HG03108 (cell line): ENCODE data around the gene CRIP1.

Experiments used
- ATAC-seq: cut with Tn5 transposase; IDR thresholded peaks from one replicate; pipeline ENCODE4 v1.9.1; 2021; ENCODE audit warnings: moderate library complexity; ENCODE audit not compliant: unreplicated experiment

The CRIP1 gene

GRCh38 chr14:105503296-105503640, 16.6 kb downstream of the CRIP1 start:
- no peak for ATAC-seq

GRCh38 chr14:105503935-105504692, 17.4 kb downstream of the CRIP1 start:
- no peak for ATAC-seq

DNA sequence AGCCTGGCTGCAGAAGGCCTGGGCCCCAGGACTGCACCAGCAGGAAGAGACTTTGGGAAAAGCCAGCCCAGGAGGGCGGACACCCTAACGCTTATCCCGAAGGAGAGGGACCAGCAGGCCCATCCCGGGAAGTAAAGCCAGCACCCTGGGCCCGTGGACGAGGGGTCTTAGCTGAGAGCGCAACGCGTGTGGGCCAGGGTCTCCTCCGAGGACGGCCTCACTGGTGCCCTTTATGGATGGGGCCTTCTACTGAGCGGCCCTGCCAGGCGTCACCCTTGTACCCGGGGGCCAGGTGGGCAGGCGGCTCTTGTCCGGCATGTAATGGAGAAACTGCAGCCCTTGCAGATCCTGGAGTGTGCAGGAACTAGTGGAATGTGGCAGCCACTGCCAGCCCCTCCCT, 18.4 kb downstream of the CRIP1 start:
- no peak for ATAC-seq

- no peak for ATAC-seq
Measured at GRCh38 chr14:105507247-105507646, 20.6 kb downstream of the CRIP1 start.

GRCh38 chr14:105508069-105508468, 21.4 kb downstream of the CRIP1 start:
- no peak for ATAC-seq

DNA sequence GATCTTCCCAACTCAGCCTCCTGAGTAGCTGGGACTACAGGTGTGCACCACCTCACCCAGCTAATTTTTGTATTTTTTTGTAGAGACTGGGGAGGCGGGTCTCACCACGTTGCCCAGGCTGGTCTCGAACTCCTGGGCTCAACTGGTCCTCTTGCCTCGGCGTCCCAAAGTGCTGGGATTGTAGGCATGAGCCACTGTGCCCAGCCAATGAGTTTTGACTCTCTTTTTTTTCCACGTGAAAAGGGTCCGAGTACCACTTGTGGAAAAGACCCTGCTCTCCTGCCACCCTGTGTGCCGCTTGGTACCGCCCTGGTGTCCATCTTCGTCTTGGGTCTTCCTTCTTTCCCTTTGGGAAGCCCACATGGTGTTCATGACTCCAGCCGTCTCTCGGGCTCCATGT, 21.9 kb downstream of the CRIP1 start:
- ATAC-seq, result no peak

GRCh38 chr14:105517096-105517495, 30.4 kb downstream of the CRIP1 start:
- ATAC-seq, result no peak

DNA sequence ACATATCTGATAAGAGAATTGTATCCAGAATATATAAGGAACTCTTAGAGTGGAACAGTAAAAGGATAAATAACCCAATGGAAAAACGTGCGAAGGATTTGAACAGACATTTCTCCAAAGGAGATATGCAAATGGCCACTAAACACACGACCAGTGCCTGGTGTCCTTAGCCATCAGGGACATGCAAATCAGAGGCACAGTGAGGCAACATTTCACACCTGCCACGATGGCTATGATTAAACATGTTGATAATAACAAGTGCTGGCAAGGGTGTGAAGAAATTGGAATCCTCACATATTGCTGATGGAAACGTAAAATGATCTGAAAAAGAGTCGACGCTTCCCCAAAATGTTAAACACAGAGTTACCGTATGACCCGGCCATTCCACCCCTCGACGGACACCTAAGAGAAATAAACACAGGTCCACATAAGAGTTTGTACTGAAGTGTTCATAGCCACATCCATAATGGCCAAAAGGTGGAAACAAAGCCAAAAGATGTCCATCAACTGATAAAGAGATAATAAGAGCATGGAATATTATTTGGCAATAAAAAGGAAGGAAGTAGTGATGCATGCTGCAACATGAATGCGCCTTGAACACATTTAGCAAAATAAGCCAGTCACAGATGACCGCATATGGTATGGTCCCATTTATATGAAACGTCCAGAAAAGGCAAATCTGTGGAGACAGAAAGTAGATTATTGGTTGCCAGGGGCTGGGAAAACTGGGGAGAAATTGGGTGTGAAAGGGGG, 33.4 kb downstream of the CRIP1 start:
- ATAC-seq, result no peak

- ATAC-seq, result no peak
Measured at GRCh38 chr14:105525326-105525725, 38.6 kb downstream of the CRIP1 start.

DNA sequence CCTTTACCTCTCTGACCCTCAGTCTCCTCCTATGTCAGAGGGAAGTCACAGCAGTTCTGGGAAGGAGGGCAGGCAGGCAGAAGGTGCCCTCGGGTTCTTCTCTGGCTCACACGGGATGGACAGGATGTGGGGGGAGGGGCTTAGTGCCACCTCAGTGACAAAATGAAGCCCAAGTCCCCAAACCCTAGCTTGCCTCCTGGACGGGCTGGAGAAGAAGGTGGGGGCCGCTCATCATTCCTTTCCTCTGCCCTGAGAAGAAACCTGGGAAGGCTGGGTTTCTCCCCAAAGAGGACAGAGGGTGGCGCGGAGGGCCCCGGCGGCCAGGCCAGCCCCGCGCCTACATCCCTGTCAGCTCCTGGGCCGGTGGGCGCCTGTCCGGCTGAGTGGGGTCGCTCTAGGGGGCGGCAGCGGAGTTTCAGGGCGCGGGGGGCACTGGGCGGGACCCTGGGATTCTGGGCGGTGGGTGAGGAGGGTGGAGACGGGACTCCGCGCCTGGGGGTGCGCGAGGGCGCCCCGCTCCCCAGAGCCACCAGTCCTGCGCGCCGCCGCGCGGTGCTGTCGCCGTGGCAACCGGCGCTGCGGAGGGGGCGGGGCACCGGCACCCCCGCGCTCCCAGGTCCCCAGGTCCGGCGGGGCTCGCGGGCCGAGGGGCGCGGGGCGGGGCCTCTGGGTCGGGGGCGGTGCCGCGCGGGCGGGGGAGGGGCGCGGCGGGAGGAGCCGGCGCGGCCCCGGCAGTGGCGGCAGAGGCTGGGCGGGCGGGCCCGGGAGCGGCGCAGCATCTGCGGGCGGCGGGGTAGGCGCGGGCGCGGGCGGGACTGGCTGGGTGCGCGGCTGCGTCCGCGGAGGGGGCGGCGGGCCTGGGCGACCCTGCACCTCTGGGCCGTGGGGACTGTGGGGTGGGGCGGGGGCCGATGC, 39.4 kb downstream of the CRIP1 start, which contains the start of gene TMEM121:
Gene TMEM121 (plus strand): TSS at position 723 of the 915 bp plus-strand sequence. CDS start 2,252 bp downstream, outside the sequence.
- no peak for ATAC-seq

- ATAC-seq, result no peak
Measured at GRCh38 chr14:105526776-105527380, 40.2 kb downstream of the CRIP1 start.

DNA sequence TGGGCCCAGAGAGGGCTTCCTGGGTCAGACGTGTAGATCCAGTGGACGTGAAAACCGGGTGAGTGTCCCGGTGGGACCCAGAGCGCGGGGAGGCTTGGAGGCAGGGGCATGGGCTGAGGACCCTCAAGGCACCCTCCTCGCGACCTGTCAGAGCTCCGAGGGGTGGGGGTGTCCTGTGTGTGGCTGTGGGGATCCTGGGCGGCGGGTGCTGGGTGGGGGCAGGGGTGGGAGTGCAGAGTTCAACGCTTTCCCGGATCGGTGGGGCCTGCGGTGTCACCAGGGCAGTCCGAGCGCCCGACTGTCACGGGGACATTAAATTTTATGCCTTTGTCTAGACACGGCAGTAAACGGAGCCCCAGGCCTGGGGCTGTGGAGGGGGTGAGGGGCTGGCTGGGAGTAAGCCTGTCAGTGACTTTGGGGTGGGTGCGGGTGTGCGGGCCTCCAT, 40.7 kb downstream of the CRIP1 start:
- no peak for ATAC-seq

- no peak for ATAC-seq
Measured at GRCh38 chr14:105527826-105528585, 41.3 kb downstream of the CRIP1 start.

DNA sequence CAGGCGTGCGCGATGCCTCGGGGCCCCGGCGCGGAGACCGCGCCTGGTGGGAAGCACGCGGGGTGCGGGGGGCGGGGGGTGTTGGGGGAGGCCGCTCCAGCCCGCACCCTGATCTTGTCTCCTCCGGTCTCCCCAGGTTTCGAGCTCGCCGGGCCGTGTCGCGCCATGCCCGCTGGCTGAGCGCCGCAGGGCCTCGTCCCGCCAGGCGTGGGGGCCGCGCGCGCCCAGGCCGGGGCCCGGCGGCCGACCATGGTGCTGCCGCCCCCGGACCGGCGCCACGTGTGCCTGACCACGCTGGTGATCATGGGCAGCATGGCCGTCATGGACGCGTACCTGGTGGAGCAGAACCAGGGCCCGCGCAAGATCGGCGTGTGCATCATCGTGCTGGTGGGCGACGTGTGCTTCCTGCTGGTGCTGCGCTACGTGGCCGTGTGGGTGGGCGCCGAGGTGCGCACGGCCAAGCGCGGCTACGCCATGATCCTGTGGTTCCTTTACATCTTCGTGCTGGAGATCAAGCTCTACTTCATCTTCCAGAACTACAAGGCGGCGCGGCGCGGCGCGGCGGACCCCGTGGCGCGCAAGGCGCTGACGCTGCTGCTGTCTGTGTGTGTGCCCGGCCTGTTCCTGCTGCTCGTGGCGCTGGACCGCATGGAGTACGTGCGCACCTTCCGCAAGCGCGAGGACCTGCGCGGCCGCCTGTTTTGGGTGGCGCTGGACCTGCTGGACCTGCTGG, 42.1 kb downstream of the CRIP1 start:
- no peak for ATAC-seq

DNA sequence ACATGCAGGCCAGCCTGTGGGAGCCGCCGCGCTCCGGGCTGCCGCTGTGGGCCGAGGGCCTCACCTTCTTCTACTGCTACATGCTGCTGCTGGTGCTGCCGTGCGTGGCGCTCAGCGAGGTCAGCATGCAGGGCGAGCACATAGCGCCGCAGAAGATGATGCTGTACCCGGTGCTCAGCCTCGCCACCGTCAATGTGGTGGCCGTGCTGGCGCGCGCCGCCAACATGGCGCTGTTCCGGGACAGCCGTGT, 42.6 kb downstream of the CRIP1 start:
- no peak for ATAC-seq

DNA sequence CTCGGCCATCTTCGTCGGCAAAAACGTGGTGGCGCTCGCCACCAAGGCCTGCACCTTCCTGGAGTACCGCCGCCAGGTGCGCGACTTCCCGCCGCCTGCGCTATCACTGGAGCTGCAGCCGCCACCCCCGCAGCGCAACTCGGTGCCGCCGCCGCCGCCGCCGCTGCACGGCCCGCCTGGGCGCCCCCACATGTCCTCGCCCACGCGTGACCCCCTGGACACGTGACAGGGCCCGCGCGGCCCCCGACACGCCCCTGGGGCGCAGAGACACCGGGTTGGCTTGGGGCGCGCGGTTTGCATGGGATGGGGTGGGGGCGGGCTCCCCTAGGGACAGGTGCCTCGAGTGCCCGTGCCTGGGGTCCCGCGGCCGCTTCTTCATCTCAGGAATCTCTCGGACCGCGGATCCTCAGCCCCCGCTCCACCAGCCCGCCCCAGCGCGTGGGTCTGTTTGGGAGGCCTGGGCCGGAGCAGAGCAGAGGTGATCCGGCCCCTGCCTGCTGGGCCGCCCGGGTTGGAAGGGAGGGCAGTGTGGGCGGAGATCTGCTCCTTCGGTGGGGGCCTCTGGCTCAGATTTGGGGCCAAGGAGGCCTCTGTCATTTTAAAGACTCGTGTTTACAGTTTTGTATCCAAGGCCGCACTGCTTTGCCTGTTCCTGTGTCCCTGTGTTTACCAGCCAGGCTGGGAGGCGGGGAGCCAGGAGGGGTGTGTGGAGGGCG, 43.0 kb downstream of the CRIP1 start:
- no peak for ATAC-seq

- ATAC-seq, result no peak
Measured at GRCh38 chr14:105530285-105531087, 43.8 kb downstream of the CRIP1 start.
